ENCODE results near the gene SPIC. TPM values are rescaled to one million over a fixed set of nuclear protein-coding genes. Genes with fewer than 3 reads are reported as not detected.

SPIC gene
- total RNA-seq, 2 donors from 2014 or later, result not detected

GRCh38 chr12:101485021-101485420, 9.9 kb downstream of the SPIC start:
- Histone ChIP-seq H3K4me1 (ENCODE audit: control insufficient read depth, insufficient read depth, low read length) (no peaks in the 10 kb centered on the region), H3K27me3 (ENCODE audit: control insufficient read depth, insufficient read depth, low read length, poor library complexity, severe bottlenecking) (no peaks in the 10 kb centered on the region), H3K9ac (ENCODE audit: extremely low read depth, low read length, poor library complexity, severe bottlenecking) (no peak overlapping the region), H3K4me3 (ENCODE audit: low read length) (no peak overlapping the region), H3K36me3 (ENCODE audit: control insufficient read depth, insufficient read depth, low read length) (no peaks in the 10 kb centered on the region), H3K9me3 (ENCODE audit: control insufficient read depth, low read length) (no peaks in the 10 kb centered on the region), H3K27ac (ENCODE audit: low read depth, low read length) (no peak overlapping the region)
- no peak for DNase-seq
- no peak for TF ChIP-seq CTCF (conservative IDR thresholded peaks at IDR 0.05)
- Mint-ChIP-seq H3K4me1 (no peaks in the 10 kb centered on the region), H3K9me3 (no peaks in the 10 kb centered on the region), H3K4me3 (no peak overlapping the region), H3K36me3 (ENCODE audit: low read depth) (no peaks in the 10 kb centered on the region), H3K27me3 (ENCODE audit: insufficient read depth) (no peaks in the 10 kb centered on the region), H3K27ac (no peak overlapping the region)

- WGBS, 2 experiments (ENCODE audit: insufficient coverage in 1 of 2, insufficient read length in 1 of 2), result 90 to 93% methylated on average over 2 of the region's 2 CpGs
- H3K27me3 Mint-ChIP-seq (ENCODE audit: insufficient read depth), result no peaks in the 10 kb centered on the region
- Histone ChIP-seq H3K4me1 (ENCODE audit: control insufficient read depth, insufficient read depth, low read length) (no peaks in the 10 kb centered on the region), H3K9ac (ENCODE audit: extremely low read depth, low read length, poor library complexity, severe bottlenecking) (no peak overlapping the region), H3K4me3 (ENCODE audit: low read length) (no peak overlapping the region), H3K36me3 (ENCODE audit: control insufficient read depth, insufficient read depth, low read length) (no peaks in the 10 kb centered on the region), H3K27ac (ENCODE audit: low read depth, low read length) (no peak overlapping the region), H3K27me3 (ENCODE audit: control insufficient read depth, insufficient read depth, low read length, poor library complexity, severe bottlenecking) (no peaks in the 10 kb centered on the region), H3K9me3 (ENCODE audit: control insufficient read depth, low read length) (no peaks in the 10 kb centered on the region)
- H3K4me1 Mint-ChIP-seq, result no peaks in the 10 kb centered on the region
- TF ChIP-seq CTCF (conservative IDR thresholded peaks at IDR 0.05), result no peak
- H3K9me3 Mint-ChIP-seq, result no peaks in the 10 kb centered on the region
- DNase-seq, result no peak
- no peak overlapping the region for H3K27ac Mint-ChIP-seq
- no peak overlapping the region for H3K4me3 Mint-ChIP-seq
- H3K36me3 Mint-ChIP-seq (ENCODE audit: low read depth), result no peaks in the 10 kb centered on the region
Measured at GRCh38 chr12:101488469-101488868, 13.3 kb downstream of the SPIC start.

GRCh38 chr12:101490286-101490920, 15.3 kb downstream of the SPIC start:
- no peaks in the 10 kb centered on the region for H3K36me3 Mint-ChIP-seq (ENCODE audit: low read depth)
- 18% methylated on average over 3 of the region's 3 CpGs; no CpG with 5 or more reads in 1 of the 2 experiments for WGBS, 2 experiments (ENCODE audit: insufficient coverage in 1 of 2, insufficient read length in 1 of 2)

More at GRCh38 chr12:101490286-101490920, 15.3 kb downstream of the SPIC start:
- Histone ChIP-seq H3K27ac (ENCODE audit: low read depth, low read length) (no peak overlapping the region), H3K36me3 (ENCODE audit: control insufficient read depth, insufficient read depth, low read length) (no peaks in the 10 kb centered on the region), H3K4me1 (ENCODE audit: control insufficient read depth, insufficient read depth, low read length) (no peaks in the 10 kb centered on the region), H3K9ac (ENCODE audit: extremely low read depth, low read length, poor library complexity, severe bottlenecking) (no peak overlapping the region), H3K27me3 (ENCODE audit: control insufficient read depth, insufficient read depth, low read length, poor library complexity, severe bottlenecking) (no peaks in the 10 kb centered on the region), H3K4me3 (ENCODE audit: low read length) (no peak overlapping the region), H3K9me3 (ENCODE audit: control insufficient read depth, low read length) (no peaks in the 10 kb centered on the region)
- Mint-ChIP-seq H3K27me3 (ENCODE audit: insufficient read depth) (no peaks in the 10 kb centered on the region), H3K9me3 (no peaks in the 10 kb centered on the region), H3K4me3 (no peak overlapping the region), H3K27ac (no peak overlapping the region), H3K4me1 (no peaks in the 10 kb centered on the region)
- DNase-seq, result peak; percentile 87
- TF ChIP-seq CTCF (conservative IDR thresholded peaks at IDR 0.05), result peak; percentile 86

Data from endodermal cell (in vitro differentiated cells).